ENCODE measurements around the gene SLC5A2.
A peak's percentile ranks its signal among the peaks of the same experiment; 100 is the strongest.
"Not testable (repeated sequence)": the region's sequence is repeated elsewhere in the genome, so short reads cannot be mapped to it uniquely, and the experiment has no call there.

Gene SLC5A2

GRCh38 chr16:31504159-31504558 lies 21.2 kb downstream of the SLC5A2 start:
- TF ChIP-seq POLR2A (IDR thresholded peaks at IDR 0.05; ENCODE audit: low read depth, low read length) = no peak
- DNase-seq (ENCODE audit: insufficient read length, low spot score) (no peak), FAIRE-seq (no peak)

DNA sequence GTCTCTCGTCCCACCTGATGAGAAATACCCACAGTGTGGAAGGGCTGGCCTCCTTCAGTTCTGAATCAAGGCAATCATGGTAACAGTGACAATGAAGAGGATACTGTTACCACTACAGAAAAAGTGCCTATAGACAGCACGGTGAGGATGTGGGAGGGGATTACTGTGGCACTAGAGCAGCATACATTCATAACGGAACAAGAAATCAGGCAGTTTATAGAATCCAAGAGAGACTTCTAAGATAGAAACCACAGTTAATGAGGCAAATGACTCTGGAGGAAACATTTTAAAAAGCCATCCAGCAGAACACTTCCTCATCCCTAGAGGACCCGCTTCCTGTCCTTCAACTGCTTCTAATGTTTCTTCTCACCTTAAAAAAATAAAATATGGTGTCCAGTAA lies 22.6 kb downstream of the SLC5A2 start:
- FAIRE-seq (no peak), DNase-seq (ENCODE audit: insufficient read length, low spot score) (no peak)
- no peak for TF ChIP-seq POLR2A (IDR thresholded peaks at IDR 0.05; ENCODE audit: low read depth, low read length)

- FAIRE-seq (no peak), DNase-seq (ENCODE audit: insufficient read length, low spot score) (no peak)
- no peak for TF ChIP-seq POLR2A (IDR thresholded peaks at IDR 0.05; ENCODE audit: low read depth, low read length)
Measured at GRCh38 chr16:31507617-31507928, 24.6 kb downstream of the SLC5A2 start.

GRCh38 chr16:31507929-31508705 lies 25.2 kb downstream of the SLC5A2 start, which contains the start of gene RUSF1:
RUSF1 (minus strand) TSS chr16:31508391; CDS start chr16:31508373, 18 bp downstream.
- TF ChIP-seq POLR2A (IDR thresholded peaks at IDR 0.05; ENCODE audit: low read depth, low read length) = peak; percentile 84
- FAIRE-seq (peak; percentile 41), DNase-seq (ENCODE audit: insufficient read length, low spot score) (peak; percentile 87)

DNA sequence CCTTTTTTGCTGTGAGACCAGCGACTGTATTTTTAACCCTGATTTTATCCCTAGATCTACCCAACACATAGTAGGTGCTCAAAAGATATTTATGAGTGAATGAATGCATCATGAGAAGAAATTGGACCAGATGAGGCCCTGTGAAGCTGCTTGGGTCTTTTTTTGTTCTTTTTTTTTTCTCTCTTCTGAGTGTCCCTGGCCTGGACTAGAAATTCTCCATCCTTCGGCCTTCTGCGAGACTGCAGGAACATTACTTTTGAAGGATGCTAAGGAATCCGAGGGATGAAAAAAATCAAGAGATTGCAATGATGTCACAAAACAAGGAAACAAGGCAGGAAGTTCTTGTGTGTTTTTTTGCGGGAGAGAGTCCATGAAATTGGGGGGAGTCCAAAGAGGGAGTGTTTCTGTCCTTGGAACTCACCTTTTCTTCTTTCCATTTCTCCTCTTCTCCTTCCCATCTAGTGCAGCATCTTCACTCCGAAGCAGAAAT lies 25.8 kb downstream of the SLC5A2 start:
- FAIRE-seq (no peak), DNase-seq (ENCODE audit: insufficient read length, low spot score) (no peak)
- TF ChIP-seq POLR2A (IDR thresholded peaks at IDR 0.05; ENCODE audit: low read depth, low read length) = no peak

GRCh38 chr16:31513126-31513525 lies 30.2 kb downstream of the SLC5A2 start:
- no peak for TF ChIP-seq POLR2A (IDR thresholded peaks at IDR 0.05; ENCODE audit: low read depth, low read length)
- no peak for FAIRE-seq
- DNase-seq (ENCODE audit: insufficient read length, low spot score) = no peak

GRCh38 chr16:31513884-31514283 lies 31.0 kb downstream of the SLC5A2 start:
- DNase-seq (ENCODE audit: insufficient read length, low spot score) (no peak), FAIRE-seq (no peak)
- TF ChIP-seq POLR2A (IDR thresholded peaks at IDR 0.05; ENCODE audit: low read depth, low read length) = no peak

DNA sequence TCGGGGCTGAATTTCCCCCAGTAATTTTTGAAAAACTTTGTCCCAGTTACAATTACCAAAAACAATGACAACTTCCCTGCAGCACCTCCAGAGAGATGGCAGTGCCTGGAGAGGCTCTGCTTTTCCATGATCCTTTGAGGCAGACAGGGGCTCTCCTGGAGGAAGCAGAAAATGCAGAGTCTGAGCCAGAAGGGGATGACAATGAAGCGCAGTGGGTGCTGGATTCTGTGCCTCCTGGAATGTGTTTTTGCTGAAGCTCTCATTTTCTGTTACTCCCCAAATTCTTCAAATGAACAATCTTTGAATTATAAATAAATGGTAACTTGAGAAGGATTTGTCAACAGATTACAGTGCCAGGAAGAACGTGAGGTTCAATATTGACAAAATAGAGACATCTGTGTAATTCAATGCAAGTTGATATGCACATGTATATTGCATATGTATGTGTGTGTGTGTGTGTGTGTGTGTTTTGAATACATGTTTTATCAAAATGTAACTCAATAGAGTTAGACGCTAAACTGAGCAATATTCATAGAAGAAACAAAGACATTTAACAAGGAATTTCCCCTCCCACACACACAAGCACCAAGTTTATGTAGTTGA lies 35.0 kb downstream of the SLC5A2 start:
- FAIRE-seq = no peak
- TF ChIP-seq POLR2A (IDR thresholded peaks at IDR 0.05; ENCODE audit: low read depth, low read length) = no peak
- no peak for DNase-seq (ENCODE audit: insufficient read length, low spot score)

- DNase-seq (ENCODE audit: insufficient read length, low spot score) (no peak), FAIRE-seq (no peak)
- TF ChIP-seq POLR2A (IDR thresholded peaks at IDR 0.05; ENCODE audit: low read depth, low read length) = no peak
Measured at GRCh38 chr16:31519759-31520431, 37.0 kb downstream of the SLC5A2 start.

DNA sequence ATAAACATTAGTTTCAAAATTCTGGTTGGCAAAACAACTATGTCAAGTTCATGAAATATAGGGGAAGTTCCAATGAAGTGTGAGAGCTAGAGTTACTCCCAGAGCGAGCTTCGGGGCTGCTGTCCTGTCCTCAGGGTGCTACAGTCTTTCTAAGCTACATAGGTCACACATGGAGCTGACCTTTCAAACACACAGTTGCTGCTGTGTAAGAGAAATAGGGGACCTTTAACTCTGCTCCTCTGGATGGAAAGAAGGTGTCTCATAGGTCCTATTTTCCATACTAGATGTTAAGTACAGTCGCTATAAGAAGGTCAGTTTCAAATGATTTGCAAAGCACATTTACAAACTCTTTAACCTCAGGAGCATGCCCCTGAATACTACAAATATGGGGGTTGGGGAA lies 38.4 kb downstream of the SLC5A2 start:
- no peak for DNase-seq (ENCODE audit: insufficient read length, low spot score)
- no peak for TF ChIP-seq POLR2A (IDR thresholded peaks at IDR 0.05; ENCODE audit: low read depth, low read length)

DNA sequence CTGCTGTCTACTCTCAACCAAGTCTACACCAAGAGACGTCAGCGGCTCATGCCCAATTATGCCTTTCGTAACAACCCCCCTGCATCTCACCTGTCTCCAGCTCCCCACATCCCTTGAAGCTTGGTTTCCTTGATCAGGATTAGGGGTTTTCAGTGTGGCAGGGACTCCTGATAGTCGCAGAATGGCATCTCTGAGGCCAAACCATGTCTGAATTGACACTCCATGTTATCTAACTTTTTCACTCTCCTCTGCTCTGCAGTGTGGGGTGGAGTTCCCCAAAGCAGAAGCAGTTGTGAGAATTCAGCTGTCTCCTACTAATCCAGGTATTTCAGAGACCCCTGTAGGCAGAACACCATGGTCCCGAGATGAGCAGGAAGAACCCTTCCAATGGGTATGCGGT lies 39.1 kb downstream of the SLC5A2 start:
- FAIRE-seq (no peak), DNase-seq (ENCODE audit: insufficient read length, low spot score) (no peak)
- no peak for TF ChIP-seq POLR2A (IDR thresholded peaks at IDR 0.05; ENCODE audit: low read depth, low read length)

More for the DNA sequence above, 38.4 kb downstream of the SLC5A2 start:
- no peak for FAIRE-seq

DNA sequence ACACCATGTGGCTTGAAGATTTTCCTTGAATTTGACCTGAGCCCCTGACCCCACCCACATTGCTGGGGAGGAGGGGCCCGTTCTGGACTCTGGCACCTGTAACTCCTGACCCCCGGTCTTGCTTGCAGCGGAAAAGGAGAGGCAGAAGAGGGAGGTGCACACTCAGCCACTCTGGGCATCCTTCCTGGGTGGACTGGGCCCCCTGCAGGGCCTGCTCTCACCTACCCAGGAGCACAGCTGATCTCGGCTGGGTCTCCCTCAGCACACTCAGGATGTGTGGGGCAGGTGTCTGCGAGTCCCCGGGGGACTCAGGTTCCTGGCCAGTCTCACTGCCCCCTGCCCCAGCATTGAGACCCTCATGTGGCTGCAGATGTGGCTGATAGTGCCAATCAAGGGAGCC lies 40.8 kb downstream of the SLC5A2 start:
- FAIRE-seq; DNase-seq (ENCODE audit: insufficient read length, low spot score): not testable (repeated sequence)

GRCh38 chr16:31525113-31525512 lies 42.2 kb downstream of the SLC5A2 start:
- no peak for FAIRE-seq
- TF ChIP-seq POLR2A (IDR thresholded peaks at IDR 0.05; ENCODE audit: low read depth, low read length) = no peak
- DNase-seq (ENCODE audit: insufficient read length, low spot score) = no peak

- no peak for FAIRE-seq
Measured at GRCh38 chr16:31527734-31528274, 44.9 kb downstream of the SLC5A2 start, which contains the start of gene AHSP. AHSP (plus strand) TSS chr16:31527900; CDS start chr16:31528140, 240 bp downstream.

More at GRCh38 chr16:31527734-31528274, 44.9 kb downstream of the SLC5A2 start, which contains the start of gene AHSP:
- DNase-seq (ENCODE audit: insufficient read length, low spot score) = no peak
- no peak for TF ChIP-seq POLR2A (IDR thresholded peaks at IDR 0.05; ENCODE audit: low read depth, low read length)

Measured in H54 (cell line).